GM21381 (cell line): ENCODE measurements around the gene PEX11G.

Source experiments
- ATAC-seq: cut with Tn5 transposase; IDR thresholded peaks from one replicate; pipeline ENCODE4 v1.9.1; 2021; ENCODE audit warnings: mild to moderate bottlenecking, moderate library complexity; ENCODE audit not compliant: unreplicated experiment

PEX11G gene

GRCh38 chr19:7488736-7489353, at the start of gene PEX11G:
Gene PEX11G, minus strand, starts transcription at chr19:7489035. Its CDS starts 25 bp downstream, at chr19:7489010.
- peak; percentile 81 for ATAC-seq

DNA sequence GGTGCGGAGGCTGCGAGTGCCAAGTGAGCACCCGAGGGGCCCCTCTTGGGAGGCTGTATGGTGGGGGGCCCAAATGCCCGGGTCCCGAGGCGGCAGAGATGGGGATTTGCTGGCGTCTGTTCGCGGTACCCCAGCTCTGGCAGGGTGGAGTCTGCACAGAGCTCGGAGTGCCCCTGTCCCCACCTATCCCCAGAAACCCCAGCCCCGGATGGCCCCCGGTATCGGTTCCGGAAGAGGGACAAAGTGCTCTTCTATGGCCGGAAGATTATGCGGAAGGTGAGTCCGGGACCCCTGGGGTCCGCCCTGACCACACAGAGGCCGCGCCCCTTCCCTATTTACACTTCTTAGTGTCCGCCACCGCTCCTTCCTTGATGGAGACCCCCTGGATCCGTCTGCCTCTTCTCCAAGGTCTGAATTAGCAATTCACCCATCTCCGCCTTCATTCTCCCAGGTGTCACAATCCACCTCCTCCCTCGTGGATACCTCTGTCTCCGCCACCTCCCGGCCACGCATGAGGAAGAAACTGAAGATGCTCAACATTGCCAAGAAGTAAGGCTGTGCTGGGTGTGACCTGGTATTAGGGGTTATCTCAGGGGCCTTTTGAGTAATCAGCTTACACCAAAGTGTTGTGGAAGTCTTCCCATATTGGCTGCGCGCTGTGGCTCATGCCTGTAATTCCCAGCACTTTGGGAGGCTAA, 47.3 kb upstream of the PEX11G start:
- no peak for ATAC-seq

GRCh38 chr19:7535047-7535997, 46.5 kb upstream of the PEX11G start, which contains the start of gene PNPLA6:
Gene PNPLA6, plus strand, starts transcription at chr19:7535717. Its CDS starts 72 bp downstream, at chr19:7535789.
- peak; percentile 75 for ATAC-seq

DNA sequence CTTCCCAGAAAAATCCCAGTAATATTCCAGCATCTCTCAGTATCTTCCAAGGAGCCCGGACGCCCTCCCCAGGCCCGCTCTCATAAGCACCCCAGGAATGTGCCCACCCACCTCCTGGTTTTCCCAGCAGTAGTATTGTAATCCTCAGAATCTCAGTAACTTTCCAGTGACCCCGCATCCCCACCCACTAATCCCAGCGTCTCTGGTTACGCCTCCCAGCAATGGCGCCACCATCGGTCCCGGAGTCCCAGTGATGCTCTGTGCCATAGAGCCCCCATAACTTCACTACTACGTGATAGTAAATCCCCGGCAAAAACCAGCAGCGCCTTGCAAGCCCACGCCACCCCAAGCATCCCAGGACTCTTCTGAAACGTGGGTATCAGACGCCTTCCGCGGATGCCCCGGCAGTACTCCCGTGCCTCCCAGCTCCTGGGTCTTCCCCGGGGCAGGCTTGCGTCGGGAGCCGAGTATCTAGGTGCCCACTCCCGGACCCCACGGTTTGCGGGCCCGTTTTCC, 45.8 kb upstream of the PEX11G start:
- ATAC-seq: peak; percentile 1

DNA sequence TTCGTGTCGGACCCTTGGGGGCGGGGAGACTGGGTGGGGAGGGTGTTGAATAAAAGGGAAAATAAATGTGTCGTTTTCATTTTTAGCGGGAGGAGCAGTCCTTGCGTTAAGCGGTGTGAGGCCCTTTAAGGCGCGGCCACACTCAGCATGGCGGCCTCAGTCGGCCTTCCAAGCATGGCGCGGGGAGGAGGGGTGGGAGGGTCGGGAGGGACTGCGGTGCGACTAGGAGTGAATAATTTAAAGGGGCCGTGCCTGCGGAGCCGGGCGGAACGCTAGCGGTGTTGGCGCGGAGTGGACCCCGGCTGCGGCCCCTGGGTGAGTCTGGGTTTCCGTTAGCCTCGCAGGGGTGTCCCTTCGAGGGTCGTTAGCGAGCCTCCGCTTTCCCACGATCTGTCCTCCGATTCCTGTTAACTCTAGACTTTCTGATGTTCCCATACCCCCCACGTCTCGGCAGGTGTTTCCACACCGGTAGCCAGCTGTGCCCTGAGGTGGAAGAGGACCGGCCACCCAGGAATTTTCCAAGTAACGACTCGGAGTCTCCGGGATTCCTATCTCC, 45.2 kb upstream of the PEX11G start:
- no peak for ATAC-seq

GRCh38 chr19:7533281-7533885, 44.5 kb upstream of the PEX11G start:
- ATAC-seq: no peak

DNA sequence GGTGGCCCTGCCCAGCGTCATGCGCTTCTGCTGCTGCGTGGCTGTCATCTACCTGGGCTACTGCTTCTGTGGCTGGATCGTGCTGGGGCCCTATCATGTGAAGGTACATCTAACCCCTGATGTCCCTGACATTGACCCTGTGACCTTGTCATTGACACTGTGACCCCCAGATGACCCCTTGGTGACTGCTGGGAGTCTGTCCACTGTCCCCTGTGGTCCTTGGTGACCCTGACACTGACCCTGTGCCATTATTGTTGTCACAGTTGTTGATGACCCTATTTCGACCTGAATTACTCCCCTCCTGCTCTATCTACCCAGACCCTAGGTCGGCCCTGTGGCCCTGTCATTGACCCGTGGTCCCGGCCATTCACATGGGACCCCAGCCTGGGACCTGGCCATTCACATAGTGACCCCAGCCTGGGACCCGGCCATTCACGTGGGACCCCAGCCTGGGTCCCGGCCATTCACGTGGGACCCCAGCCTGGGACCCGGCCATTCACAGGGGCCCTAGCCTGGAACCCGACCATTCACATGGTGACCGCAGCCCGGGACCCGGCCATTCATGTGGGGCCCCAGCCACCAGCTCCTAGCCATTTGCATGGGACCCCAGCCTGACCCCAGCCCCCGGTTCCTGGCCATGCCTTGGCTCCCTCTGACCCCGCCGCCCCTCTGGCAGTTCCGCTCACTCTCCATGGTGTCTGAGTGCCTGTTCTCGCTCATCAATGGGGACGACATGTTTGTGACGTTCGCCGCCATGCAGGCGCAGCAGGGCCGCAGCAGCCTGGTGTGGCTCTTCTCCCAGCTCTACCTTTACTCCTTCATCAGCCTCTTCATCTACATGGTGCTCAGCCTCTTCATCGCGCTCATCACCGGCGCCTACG, 41.0 kb upstream of the PEX11G start:
- ATAC-seq: no peak

GRCh38 chr19:7529246-7529600, 40.4 kb upstream of the PEX11G start:
- no peak for ATAC-seq

GRCh38 chr19:7528522-7529245, 39.8 kb upstream of the PEX11G start:
- no peak for ATAC-seq

- no peak for ATAC-seq
Observed at GRCh38 chr19:7528192-7528519, 39.3 kb upstream of the PEX11G start.

DNA sequence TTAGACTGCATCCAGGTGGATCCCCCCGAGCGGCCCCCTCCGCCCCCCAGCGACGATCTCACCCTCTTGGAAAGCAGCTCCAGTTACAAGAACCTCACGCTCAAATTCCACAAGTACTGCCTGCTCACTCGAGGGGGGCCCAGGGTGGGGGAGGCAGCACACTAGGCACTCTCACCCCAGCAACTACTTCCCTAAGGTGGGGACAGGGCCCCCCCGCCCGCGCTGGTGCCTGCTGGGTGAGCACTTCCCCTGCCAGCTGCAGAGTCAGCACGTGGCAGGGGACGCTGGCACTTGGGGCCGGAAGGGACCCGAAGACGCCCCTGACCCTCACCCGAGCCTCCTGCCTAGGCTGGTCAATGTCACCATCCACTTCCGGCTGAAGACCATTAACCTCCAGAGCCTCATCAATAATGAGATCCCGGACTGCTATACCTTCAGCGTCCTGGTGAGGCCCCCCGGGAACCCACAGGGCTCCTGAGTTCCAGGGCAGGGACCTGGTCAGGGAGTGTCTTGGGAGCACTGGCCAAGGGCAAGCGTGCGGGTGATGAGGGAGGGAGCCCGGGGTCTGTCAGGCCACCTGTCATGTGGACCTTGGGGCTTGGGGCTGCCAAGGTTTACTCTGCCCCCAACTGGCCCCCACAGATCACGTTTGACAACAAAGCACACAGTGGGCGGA, 38.8 kb upstream of the PEX11G start:
- ATAC-seq: no peak

- no peak for ATAC-seq
Observed at GRCh38 chr19:7526059-7526929, 37.5 kb upstream of the PEX11G start.

DNA sequence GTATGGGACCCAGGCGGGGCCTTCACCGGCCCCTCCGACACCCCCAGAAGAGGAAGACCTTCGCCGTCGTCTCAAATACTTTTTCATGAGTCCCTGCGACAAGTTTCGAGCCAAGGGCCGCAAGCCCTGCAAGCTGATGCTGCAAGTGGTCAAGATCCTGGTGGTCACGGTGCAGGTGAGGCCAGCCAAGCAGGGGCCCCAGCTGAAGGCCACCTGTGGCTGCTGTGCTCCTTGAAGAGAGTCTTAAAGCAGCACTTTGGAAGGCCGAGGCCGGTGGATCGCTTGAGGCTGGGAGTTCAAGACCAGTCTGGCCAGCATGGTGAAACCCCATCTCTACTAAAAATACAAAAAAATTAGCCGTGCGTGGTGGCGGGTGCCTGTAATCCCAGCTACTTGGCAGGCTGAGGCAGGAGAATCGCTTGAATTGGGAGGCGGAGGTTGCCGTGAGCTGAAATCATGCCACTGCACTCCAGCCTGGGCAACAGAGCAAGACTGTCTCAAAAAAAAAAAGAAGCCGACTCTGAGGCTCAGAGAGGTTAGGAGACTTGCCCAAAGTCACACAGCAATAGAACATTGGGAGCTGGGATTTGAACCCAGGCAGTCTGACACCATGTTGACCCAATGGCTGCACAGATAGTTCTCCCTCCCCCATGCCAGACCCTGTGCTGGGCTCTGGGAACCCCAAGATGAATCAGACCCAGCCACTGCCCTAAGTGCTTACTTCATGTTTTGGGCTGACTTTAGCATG, 36.3 kb upstream of the PEX11G start:
- no peak for ATAC-seq

DNA sequence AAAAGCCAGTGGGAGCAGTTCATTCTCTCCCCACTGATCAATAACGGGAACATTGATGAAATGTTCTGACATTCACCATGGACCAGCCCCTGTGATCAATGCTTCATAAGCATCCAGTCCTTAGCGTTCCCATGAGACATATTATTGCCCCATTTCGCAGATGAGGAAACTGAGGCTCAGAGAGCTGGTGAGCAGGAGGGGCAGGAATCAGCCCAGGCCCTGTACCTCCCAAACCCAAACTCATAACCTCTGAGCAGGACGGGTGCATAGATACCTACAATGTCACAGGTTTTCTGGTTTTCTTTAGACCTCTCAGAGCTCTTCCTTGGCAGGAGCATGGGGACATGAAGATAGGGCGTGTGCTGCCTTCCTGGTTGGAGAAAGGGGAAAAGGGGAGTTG, 35.7 kb upstream of the PEX11G start:
- ATAC-seq: no peak

- ATAC-seq: no peak
Observed at GRCh38 chr19:7522923-7523667, 34.3 kb upstream of the PEX11G start.
